HUES6 (cell line): ENCODE data around the gene SEMG1.

Experiments
- H3K27ac ChIP-seq: 2 replicates; pipeline ENCODE4 v1.7.0; 2013; ENCODE audit warnings: low read depth, mild to moderate bottlenecking, low read length, inconsistent platforms
- H3K27me3 ChIP-seq: 2 replicates; pipeline ENCODE4 v1.6.1; 2013; ENCODE audit warnings: low read length; ENCODE audit not compliant: control insufficient read depth, insufficient read depth
- H3K36me3 ChIP-seq: 2 replicates; pipeline ENCODE4 v1.6.1; 2013; ENCODE audit warnings: low read length; ENCODE audit not compliant: control insufficient read depth, insufficient read depth
- H3K4me1 ChIP-seq: 2 replicates; pipeline ENCODE4 v1.6.1; 2013; ENCODE audit warnings: low read length; ENCODE audit not compliant: control insufficient read depth, insufficient read depth
- H3K4me3 ChIP-seq: 2 replicates; pipeline ENCODE4 v1.5.1; 2013; ENCODE audit warnings: low read depth, low read length
- H3K9ac ChIP-seq: one replicate; pipeline ENCODE4 v1.6.1; 2013; ENCODE audit warnings: mild to moderate bottlenecking, low read length
- H3K9me3 ChIP-seq: 2 replicates; pipeline ENCODE4 v1.6.1; 2013; ENCODE audit warnings: low read depth, low read length; ENCODE audit not compliant: control insufficient read depth, insufficient read depth

Gene SEMG1, protein sequence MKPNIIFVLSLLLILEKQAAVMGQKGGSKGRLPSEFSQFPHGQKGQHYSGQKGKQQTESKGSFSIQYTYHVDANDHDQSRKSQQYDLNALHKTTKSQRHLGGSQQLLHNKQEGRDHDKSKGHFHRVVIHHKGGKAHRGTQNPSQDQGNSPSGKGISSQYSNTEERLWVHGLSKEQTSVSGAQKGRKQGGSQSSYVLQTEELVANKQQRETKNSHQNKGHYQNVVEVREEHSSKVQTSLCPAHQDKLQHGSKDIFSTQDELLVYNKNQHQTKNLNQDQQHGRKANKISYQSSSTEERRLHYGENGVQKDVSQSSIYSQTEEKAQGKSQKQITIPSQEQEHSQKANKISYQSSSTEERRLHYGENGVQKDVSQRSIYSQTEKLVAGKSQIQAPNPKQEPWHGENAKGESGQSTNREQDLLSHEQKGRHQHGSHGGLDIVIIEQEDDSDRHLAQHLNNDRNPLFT

DNA sequence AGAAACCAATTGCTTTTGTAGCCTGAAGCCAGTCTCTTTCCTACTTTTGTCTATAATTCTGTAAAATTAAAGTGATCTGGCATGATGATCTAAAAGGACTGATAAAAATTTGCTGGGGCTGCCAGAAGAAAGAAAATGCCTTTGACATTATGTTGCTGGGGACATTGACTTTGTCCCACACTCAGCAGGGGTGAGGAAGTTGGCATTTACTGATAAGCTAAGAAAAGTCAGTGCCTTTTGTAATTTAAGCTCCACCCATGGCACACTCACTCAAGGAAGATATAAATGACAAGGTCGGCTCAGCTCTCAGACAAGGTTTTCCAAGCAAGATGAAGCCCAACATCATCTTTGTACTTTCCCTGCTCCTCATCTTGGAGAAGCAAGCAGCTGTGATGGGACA lies at the start of gene SEMG1:
Gene SEMG1 (plus strand): TSS at position 309 of the 400 bp plus-strand sequence. CDS start 21 bp downstream, at position 330.
- no peaks in the 10 kb centered on the region for H3K9me3 ChIP-seq
- no peaks in the 10 kb centered on the region for H3K27me3 ChIP-seq
- H3K36me3 ChIP-seq, result no peaks in the 10 kb centered on the region
- no peak within 1 kb of the TSS for H3K4me3 ChIP-seq
- H3K27ac ChIP-seq, result no peak within 1 kb of the TSS
- H3K4me1 ChIP-seq, result peaks cover 27% of the 10 kb centered on the region
- no peak within 1 kb of the TSS for H3K9ac ChIP-seq

DNA sequence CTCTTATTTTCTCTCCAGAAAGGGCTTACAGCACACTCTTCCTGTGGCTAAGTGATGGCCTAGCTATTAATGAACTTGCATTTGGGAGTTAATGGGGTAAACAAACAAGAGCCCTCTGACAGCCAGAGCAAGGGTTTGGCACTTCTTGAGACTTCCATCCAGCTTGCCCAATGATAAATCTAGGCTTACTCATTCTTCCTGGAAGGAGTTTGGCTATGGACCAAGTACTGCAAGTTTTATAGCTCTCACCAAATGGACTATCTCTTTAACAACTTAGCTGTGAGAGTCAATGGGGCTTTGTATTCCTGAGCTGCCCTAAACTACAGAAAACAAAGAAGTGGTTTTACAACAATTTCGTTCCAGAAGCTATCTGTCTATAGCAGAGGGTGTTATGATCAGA lies 48.9 kb upstream of the SEMG1 start:
- Histone ChIP-seq H3K4me1 (no peaks in the 10 kb centered on the region), H3K36me3 (no peaks in the 10 kb centered on the region), H3K27ac (no peak overlapping the region), H3K27me3 (no peaks in the 10 kb centered on the region), H3K9ac (no peak overlapping the region), H3K4me3 (no peak overlapping the region), H3K9me3 (peaks cover 9% of the 10 kb centered on the region; the same call in 1 of the 2 replicates)

DNA sequence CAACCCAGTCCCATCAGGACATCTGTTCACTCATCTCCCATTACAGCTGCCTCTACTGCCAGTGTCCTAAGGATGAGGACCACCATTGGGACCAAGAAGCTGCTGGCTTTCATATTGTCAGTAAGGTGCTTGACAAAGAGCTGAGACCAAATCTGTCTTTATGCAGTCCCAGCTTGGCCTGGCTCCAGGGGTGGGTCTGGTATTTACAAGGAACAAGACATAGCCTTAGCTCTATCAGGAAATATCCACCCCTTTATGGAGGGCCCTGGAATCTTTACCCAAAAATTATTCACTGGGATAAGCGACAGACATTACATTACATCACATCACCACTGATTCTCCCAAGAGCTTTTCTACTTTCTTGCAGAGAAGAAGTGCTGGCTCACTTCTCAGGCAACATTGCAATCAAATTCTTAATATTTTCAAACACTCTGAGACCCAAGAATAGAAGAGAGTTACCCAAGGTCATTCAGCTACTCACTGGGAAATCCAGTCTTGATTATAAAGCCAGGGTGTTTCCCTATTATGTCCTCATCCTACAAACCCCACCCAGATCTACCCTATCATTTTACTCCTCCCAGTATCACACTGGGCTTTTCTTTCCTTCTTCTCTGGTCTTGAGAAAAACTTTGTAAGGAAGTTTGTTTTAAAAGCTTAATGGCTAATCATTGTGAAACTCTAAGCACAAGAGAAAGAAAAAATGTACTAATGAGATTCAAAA lies 43.6 kb upstream of the SEMG1 start:
- H3K36me3 ChIP-seq, result no peaks in the 10 kb centered on the region
- peaks cover 6% of the 10 kb centered on the region for H3K9me3 ChIP-seq
- no peaks in the 10 kb centered on the region for H3K27me3 ChIP-seq
- H3K9ac ChIP-seq, result no peak overlapping the region
- no peak overlapping the region for H3K27ac ChIP-seq
- H3K4me1 ChIP-seq, result no peaks in the 10 kb centered on the region
- no peak overlapping the region for H3K4me3 ChIP-seq

DNA sequence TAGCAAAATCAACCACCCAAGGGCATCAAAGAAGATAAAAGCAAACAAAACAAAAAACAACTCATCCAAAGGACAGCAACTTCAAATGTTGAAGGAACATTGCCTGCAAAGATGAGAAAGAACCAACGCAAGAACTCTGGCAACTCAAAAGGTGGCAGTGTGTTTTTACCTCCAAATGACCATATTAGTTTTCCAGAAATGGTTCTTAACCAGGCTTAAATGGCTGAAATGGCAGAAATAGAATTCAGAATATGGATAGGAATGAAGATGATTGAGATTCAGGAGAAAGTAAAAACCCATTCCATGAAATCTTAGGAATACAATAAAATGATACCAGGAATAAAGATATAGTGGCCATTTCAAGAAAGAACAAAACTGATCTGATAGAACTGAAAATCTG lies 41.9 kb upstream of the SEMG1 start:
- no peaks in the 10 kb centered on the region for H3K36me3 ChIP-seq
- H3K27me3 ChIP-seq, result no peaks in the 10 kb centered on the region
- H3K4me1 ChIP-seq, result no peaks in the 10 kb centered on the region
- no peak overlapping the region for H3K27ac ChIP-seq
- H3K9me3 ChIP-seq, result peaks cover 6% of the 10 kb centered on the region
- H3K9ac ChIP-seq, result no peak overlapping the region
- H3K4me3 ChIP-seq, result no peak overlapping the region

DNA sequence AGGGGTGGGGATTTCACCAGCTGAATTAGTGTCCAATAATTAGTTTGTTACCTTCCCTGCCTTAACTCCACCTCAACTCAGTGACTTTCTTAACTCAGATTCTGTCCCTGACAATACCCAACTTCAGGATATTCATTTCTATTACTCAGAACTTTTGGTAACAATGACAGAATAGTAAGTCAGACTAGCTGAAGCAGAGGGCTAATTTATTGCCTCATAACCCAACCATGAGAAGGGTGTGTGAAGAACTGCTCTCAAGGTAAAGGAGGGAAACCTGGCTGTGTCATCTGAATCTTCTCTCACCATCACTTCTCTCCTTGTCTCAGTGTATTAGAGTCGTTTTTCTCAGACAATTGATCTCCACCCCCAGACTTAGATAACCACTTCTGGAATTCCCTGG lies 33.3 kb upstream of the SEMG1 start:
- H3K9ac ChIP-seq, result no peak overlapping the region
- no peaks in the 10 kb centered on the region for H3K36me3 ChIP-seq
- no peak overlapping the region for H3K4me3 ChIP-seq
- H3K4me1 ChIP-seq, result no peaks in the 10 kb centered on the region
- no peaks in the 10 kb centered on the region for H3K9me3 ChIP-seq
- no peaks in the 10 kb centered on the region; the same call in 1 of the 2 replicates for H3K27me3 ChIP-seq
- no peak overlapping the region for H3K27ac ChIP-seq

DNA sequence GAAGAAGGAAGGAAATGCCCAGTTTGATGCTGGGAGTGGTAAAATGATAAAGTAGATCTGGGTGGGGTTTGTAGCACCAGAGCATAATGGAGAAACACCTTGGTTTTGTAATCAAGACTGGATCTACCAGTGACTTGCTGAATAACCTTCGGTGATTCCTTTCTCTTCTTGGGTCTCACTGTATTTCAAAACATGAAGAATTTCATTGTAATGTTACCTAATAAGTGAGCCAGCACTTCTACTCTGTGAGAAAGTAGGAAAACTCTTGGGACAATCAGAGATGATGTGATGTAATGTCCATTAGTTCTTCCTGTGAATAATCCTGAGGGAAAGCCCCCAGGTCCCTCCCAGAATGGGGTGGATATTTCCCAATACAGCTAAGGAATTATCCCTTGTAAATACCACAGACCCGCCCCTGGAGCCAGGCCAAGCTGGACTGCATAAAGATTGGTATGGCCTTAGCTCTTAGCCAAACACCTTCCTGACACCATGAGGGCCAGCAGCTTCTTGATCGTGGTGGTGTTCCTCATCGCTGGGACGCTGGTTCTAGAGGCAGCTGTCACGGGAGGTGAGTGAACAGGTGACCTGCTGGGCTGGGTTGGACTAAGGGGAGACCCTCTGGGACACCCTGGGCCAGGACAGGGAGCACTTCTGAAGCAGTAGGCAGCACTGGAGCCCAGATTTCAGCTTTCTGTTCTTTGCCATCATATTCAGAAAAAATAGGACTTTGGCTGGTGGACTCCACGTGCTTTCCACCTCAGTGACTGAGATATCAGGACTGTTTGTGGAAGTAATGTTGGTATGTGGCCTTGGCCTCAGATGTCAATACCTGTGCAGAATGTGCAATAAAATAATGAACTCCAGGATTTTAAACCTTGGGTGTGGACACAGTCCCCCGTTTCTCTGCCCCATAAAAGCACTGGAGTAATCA lies 32.1 kb upstream of the SEMG1 start, which contains the start of gene PI3:
Gene PI3 (plus strand): TSS at position 469 of the 931 bp plus-strand sequence. CDS start 21 bp downstream, at position 490.
- no peaks in the 10 kb centered on the region; the same call in 1 of the 2 replicates for H3K27me3 ChIP-seq
- no peaks in the 10 kb centered on the region for H3K36me3 ChIP-seq
- H3K27ac ChIP-seq, result no peak within 1 kb of the TSS
- no peak within 1 kb of the TSS for H3K9ac ChIP-seq
- no peak within 1 kb of the TSS for H3K4me3 ChIP-seq
- H3K9me3 ChIP-seq, result no peaks in the 10 kb centered on the region
- no peaks in the 10 kb centered on the region for H3K4me1 ChIP-seq

DNA sequence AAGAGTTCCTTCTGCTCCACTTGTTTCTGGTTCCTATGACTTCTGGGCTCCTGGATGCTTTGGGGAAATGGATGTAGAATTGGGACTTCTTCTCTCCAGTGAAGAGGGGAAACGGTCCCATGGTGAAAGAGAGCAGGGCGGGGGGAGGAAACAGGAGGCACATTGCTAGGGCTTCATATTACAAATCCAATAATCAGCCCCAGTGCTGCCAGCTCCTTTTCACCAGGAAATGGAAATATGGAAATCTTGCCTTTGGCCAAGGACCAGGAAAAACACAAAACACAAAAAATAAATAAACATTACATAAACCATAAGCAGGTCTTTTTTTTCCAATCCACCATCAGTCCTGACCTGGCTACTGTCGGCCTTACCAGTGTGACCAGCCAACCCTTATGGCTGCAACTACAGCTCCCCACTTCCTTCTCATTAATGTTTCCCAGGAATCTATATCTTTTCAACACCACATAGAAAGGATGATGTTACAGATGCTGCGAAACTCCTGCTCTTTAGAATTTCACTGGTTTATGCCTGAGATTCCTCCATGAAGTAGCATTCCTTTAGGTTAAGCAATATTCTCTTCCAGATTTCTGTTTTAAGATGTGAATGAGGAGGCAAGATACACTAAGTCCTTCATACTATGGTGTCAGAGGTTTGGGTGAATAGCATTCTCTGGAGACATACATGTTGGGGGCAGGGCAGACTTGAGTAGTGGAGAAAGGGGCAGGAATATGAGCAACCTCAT lies 30.1 kb upstream of the SEMG1 start:
- Histone ChIP-seq H3K9me3 (no peaks in the 10 kb centered on the region), H3K4me3 (no peak overlapping the region)

DNA sequence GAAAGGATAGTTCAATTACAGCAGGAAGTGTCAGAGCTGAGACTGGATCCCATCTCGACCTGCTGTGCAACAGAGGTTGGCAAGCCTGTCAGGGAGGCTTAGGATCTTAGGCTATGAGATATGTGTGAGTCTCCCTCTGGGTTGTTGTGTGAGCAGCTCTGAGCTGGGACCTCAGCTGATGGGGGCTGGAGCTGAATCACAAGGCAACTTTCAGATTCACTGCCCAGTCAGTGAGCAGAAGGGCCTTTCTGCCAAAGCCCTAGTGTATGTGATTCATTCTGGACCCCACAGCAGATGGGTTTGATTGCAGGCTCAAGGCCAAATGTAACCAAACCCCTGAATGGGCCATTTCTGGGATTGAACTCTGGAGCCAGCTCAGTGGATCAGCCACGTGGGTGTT lies 27.7 kb upstream of the SEMG1 start:
- H3K4me3 ChIP-seq, result no peak overlapping the region
- H3K36me3 ChIP-seq, result no peaks in the 10 kb centered on the region
- no peak overlapping the region for H3K27ac ChIP-seq
- H3K9ac ChIP-seq, result no peak overlapping the region
- H3K9me3 ChIP-seq, result no peaks in the 10 kb centered on the region
- no peaks in the 10 kb centered on the region; the same call in 1 of the 2 replicates for H3K4me1 ChIP-seq
- no peaks in the 10 kb centered on the region; the same call in 1 of the 2 replicates for H3K27me3 ChIP-seq

More for the DNA sequence above, 30.1 kb upstream of the SEMG1 start:
- Histone ChIP-seq H3K9ac (no peak overlapping the region), H3K36me3 (no peaks in the 10 kb centered on the region), H3K4me1 (no peaks in the 10 kb centered on the region), H3K27me3 (no peaks in the 10 kb centered on the region; the same call in 1 of the 2 replicates), H3K27ac (no peak overlapping the region)

DNA sequence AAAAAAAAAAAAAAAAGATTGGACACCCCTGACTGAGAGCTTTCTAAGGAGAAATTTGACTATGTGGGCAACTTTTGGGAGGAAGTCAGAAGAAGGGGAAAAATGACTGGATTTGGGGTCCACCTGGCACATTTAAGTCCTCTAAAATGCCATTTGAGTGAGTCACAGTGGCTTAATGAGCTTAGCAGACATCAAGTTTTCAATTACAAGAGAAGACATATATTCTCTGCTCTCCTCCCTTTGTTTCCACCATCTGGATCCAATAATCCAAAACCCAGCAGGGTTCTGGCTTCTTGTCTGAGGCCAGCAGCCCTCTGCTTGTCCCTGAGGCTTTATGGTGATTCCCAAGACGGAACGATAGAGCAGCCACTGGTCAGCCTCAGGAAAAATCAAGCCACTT lies 25.2 kb upstream of the SEMG1 start:
- no peaks in the 10 kb centered on the region; the same call in 1 of the 2 replicates for H3K4me1 ChIP-seq
- no peaks in the 10 kb centered on the region for H3K27me3 ChIP-seq
- no peaks in the 10 kb centered on the region for H3K36me3 ChIP-seq
- no peak overlapping the region for H3K4me3 ChIP-seq
- no peak overlapping the region for H3K27ac ChIP-seq
- no peak overlapping the region for H3K9ac ChIP-seq
- H3K9me3 ChIP-seq, result no peaks in the 10 kb centered on the region

DNA sequence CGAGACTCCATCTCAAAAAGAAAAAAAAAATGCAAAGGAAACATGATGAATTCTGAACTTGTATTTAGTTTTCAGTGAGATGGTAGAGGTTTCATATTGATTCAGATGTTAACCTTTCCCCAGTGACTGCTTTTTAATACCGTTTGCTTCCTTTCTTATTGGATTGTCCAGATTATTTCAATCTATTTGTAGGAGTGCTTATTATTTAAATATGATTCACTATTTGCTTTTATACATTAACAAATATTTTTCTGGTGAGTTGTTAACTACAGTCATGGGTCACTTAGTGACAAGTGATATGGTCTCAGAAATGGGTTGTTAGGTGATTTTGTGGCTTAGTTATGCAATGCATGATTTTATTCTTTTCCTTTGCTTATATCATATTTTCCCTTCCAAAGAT lies 23.7 kb upstream of the SEMG1 start:
- no peak overlapping the region for H3K27ac ChIP-seq
- no peaks in the 10 kb centered on the region for H3K9me3 ChIP-seq
- no peaks in the 10 kb centered on the region; the same call in 1 of the 2 replicates for H3K4me1 ChIP-seq
- H3K4me3 ChIP-seq, result no peak overlapping the region
- no peak overlapping the region for H3K9ac ChIP-seq
- no peaks in the 10 kb centered on the region for H3K36me3 ChIP-seq
- H3K27me3 ChIP-seq, result no peaks in the 10 kb centered on the region
